Dedifferentiated amniotic fluid mesenchymal stem cell (primary cell): ENCODE results near the gene GBP7.

Experiments
- DNase-seq: peaks from one replicate; pipeline ENCODE4 v3.0.0-alpha.2; 2016; ENCODE audit errors: extremely low spot score

Gene GBP7

GRCh38 chr1:89114662-89115061, 61.1 kb downstream of the GBP7 start:
- no peak for DNase-seq

GRCh38 chr1:89112871-89113613, 62.8 kb downstream of the GBP7 start:
- DNase-seq = no peak

- no peak for DNase-seq
These were observed 71.1 kb downstream of the GBP7 start for GRCh38 chr1:89104687-89105086.

GRCh38 chr1:89104147-89104546, 71.7 kb downstream of the GBP7 start:
- no peak for DNase-seq

GRCh38 chr1:89102021-89102420, 73.8 kb downstream of the GBP7 start:
- DNase-seq = no peak

- no peak for DNase-seq
These were observed 75.4 kb downstream of the GBP7 start for GRCh38 chr1:89100412-89100811.

- DNase-seq = no peak
These were observed 76.9 kb downstream of the GBP7 start for GRCh38 chr1:89098857-89099256.

GRCh38 chr1:89095737-89096136, 80.1 kb downstream of the GBP7 start:
- no peak for DNase-seq

- DNase-seq = no peak
These were observed 85.8 kb downstream of the GBP7 start for GRCh38 chr1:89089962-89090361.

- DNase-seq = no peak
These were observed 87.2 kb downstream of the GBP7 start for GRCh38 chr1:89088572-89088971.

GRCh38 chr1:89087241-89087640, 88.6 kb downstream of the GBP7 start:
- no peak for DNase-seq

- no peak for DNase-seq
These were observed 90.0 kb downstream of the GBP7 start for GRCh38 chr1:89085781-89086180.
